Measurements from ENCODE around the gene NXPE2.
"Not testable (repeated sequence)": the region's sequence is repeated elsewhere in the genome, so short reads cannot be mapped to it uniquely, and the experiment has no call there.

NXPE2 gene

DNA sequence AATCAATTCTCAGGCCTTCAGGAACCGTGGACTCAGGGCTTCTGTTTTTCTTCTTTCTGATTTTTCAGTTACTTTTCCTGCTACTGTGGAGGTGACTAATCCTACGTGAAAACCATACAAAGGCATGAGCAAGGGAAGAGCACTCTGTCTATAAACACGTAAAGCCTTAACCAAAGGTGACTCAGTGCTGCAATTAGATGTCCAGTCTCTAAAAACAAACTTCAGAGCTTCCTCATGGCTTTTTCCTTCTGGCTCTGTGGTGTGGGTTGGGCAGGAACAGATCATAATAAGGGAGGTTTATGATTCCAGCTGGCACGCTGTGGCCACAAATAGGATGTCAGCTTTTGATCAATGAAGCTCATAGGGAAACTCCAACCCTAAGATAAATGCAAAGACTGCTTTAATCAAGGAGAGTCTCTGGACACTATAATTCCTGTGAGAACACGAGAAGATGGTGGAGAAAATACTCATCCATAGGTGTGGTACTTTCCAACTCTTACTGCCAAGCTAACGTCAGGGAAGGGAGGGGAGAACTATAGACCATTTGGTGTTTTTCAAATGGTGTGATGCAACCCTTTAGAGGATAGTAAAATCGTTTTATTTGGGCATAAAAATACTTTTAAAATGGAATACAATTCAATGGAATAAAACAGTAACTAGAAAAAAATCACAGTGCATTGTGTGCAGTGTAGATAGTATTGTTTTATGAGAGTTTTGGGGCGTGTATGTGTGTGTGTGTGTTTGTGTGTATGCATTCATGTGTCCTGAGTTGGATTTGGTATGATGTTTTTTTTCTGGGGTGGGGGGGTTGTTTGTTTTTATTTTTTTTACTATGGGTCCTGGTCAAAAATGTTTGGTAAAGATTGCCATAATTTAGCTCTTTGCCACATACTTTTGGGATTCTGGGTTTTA is at the start of gene NXPE2:
Gene NXPE2 (plus strand): TSS at position 403 of the 912 bp plus-strand sequence. CDS start 49 bp downstream, at position 452.
- Histone ChIP-seq H3K27me3 (ENCODE audit: control insufficient read depth in 1 of 2, insufficient read depth in 2 of 2, low read length in 2 of 2) (no peaks in the 10 kb centered on the region), H3K4me1 (ENCODE audit: insufficient read depth, low read length) (no peaks in the 10 kb centered on the region), H3K4me3 (ENCODE audit: low read depth in 1 of 2, low read length in 2 of 2) (no peak within 1 kb of the TSS), H3K9me3 (ENCODE audit: low read length) (no peaks in the 10 kb centered on the region), H3K27ac (ENCODE audit: low read depth, low read length) (no peak within 1 kb of the TSS), H3K36me3 (ENCODE audit: insufficient read depth, low read length) (no peaks in the 10 kb centered on the region), H3K9ac (ENCODE audit: low read length) (no peak within 1 kb of the TSS)

DNA sequence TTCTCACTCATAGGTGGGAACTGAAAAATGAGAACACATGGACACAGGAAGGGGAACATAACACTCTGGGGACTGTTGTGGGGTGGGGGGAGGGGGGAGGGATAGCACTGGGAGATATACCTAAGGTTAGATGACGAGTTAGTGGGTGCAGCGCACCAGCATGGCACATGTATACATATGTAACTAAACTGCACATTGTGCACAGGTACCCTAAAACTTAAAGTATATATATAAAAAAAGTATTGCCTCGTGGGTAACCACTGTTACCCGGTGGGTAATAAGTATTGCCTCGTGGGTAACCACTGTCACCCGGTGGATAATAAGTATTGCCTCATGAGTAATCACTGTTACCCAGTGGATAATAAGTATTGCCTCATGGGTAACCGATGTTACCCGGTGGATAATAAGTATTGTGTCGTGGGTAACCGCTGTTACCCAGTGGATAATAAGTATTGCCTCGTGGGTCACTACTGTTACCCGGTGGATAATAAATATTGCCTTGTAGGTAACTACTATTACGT is 46.8 kb upstream of the NXPE2 start:
- H3K9ac ChIP-seq (ENCODE audit: low read length); H3K36me3 ChIP-seq (ENCODE audit: insufficient read depth, low read length); H3K27ac ChIP-seq (ENCODE audit: low read depth, low read length); H3K9me3 ChIP-seq (ENCODE audit: low read length); H3K4me1 ChIP-seq (ENCODE audit: insufficient read depth, low read length); H3K4me3 ChIP-seq (ENCODE audit: low read depth in 1 of 2, low read length in 2 of 2); H3K27me3 ChIP-seq (ENCODE audit: control insufficient read depth in 1 of 2, insufficient read depth in 2 of 2, low read length in 2 of 2): not testable (repeated sequence)

DNA sequence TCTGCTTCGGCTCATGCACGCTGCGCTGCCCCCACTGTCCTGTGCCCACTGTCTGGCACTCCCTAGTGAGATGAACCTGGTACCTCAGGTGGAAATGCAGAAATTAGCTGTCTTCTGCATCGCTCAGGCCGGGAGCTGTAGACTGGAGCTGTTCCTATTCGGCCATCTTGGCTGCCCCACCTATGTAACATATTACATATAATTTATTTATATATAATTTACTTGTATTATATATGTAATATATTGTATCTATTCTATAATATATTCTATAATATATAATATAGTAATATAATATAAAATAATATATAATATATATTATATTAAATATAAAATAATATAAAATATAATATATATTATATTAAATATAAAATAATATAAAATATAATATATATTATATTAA is 38.9 kb upstream of the NXPE2 start:
- not testable (repeated sequence) for H3K4me3 ChIP-seq (ENCODE audit: low read depth in 1 of 2, low read length in 2 of 2); H3K9me3 ChIP-seq (ENCODE audit: low read length); H3K27ac ChIP-seq (ENCODE audit: low read depth, low read length); H3K27me3 ChIP-seq (ENCODE audit: control insufficient read depth in 1 of 2, insufficient read depth in 2 of 2, low read length in 2 of 2); H3K4me1 ChIP-seq (ENCODE audit: insufficient read depth, low read length); H3K9ac ChIP-seq (ENCODE audit: low read length); H3K36me3 ChIP-seq (ENCODE audit: insufficient read depth, low read length)

DNA sequence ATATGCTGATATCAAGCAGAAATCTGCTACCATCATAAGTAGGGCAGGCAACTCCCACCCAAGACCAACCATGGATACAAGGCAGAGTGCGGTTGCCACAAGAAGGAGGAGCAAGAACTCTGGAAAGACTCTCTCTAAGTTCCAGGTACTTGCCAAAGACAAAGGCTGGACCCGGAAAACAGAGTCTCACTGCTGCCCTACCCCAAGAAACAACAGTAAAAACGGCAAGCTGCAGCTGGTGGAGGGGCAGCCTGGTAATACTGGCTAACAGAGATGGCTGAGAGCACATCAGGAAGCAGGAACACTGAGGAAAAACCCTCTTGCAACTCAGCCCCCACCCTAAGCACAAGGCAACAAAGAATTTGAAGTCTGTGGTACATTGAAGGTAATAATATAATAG is 27.7 kb upstream of the NXPE2 start:
- H3K9me3 ChIP-seq (ENCODE audit: low read length), result no peaks in the 10 kb centered on the region
- H3K4me1 ChIP-seq (ENCODE audit: insufficient read depth, low read length), result no peaks in the 10 kb centered on the region
- H3K27ac ChIP-seq (ENCODE audit: low read depth, low read length), result no peak overlapping the region
- no peaks in the 10 kb centered on the region for H3K27me3 ChIP-seq (ENCODE audit: control insufficient read depth in 1 of 2, insufficient read depth in 2 of 2, low read length in 2 of 2)
- no peak overlapping the region for H3K9ac ChIP-seq (ENCODE audit: low read length)
- H3K36me3 ChIP-seq (ENCODE audit: insufficient read depth, low read length), result no peaks in the 10 kb centered on the region
- H3K4me3 ChIP-seq (ENCODE audit: low read depth in 1 of 2, low read length in 2 of 2), result no peak overlapping the region

DNA sequence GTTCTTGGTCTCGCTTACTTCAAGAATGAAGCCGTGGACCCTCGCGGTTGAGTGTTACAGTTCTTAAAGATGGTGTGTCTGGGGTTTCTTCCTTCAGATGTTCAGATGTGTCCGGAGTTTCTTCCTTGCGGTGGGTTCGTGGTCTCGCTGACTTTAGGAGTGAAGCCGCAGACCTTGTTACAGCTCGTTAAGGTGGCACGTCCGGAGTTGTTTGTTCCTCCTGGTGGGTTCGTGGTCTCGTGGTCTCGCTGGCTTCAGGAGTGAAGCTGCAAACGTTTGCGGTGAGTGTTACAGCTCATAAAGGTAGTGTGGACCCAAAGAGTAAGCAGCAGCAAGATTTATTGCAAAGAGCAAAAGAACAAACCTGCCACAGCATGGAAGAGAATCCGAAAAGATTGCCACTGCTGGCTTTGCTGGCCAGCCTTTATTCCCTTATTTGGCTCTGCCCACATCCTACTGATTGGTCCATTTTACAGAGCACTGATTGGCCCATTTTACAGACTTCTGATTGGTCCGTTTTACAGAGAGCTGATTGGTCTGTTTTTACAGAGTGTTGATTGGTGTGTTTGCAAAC is 27.1 kb upstream of the NXPE2 start:
- H3K27ac ChIP-seq (ENCODE audit: low read depth, low read length), result no peak overlapping the region
- H3K4me1 ChIP-seq (ENCODE audit: insufficient read depth, low read length), result no peaks in the 10 kb centered on the region
- no peak overlapping the region for H3K4me3 ChIP-seq (ENCODE audit: low read depth in 1 of 2, low read length in 2 of 2)
- H3K36me3 ChIP-seq (ENCODE audit: insufficient read depth, low read length), result no peaks in the 10 kb centered on the region
- H3K9me3 ChIP-seq (ENCODE audit: low read length), result no peaks in the 10 kb centered on the region
- H3K27me3 ChIP-seq (ENCODE audit: control insufficient read depth in 1 of 2, insufficient read depth in 2 of 2, low read length in 2 of 2), result no peaks in the 10 kb centered on the region
- H3K9ac ChIP-seq (ENCODE audit: low read length), result no peak overlapping the region

DNA sequence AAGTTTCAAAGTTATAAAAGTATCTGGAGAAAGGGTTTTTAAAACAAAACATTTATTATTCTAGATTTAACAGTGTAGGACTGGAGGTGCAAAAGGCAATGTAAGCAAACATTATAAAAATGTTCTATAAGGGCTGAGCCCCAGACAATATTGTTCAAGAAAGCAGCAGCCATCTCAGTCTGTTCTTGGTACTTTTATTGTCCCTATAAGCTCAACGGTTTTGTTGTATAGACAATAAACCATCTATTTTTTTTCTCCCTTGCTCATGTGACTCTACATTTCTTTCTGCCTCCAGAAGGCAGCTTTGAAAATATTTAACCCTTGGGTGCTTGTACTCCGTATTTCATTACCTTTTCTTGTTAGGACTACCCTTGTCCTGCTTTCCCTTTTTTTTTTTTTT is 25.2 kb upstream of the NXPE2 start:
- H3K4me3 ChIP-seq (ENCODE audit: low read depth in 1 of 2, low read length in 2 of 2), result no peak overlapping the region
- H3K36me3 ChIP-seq (ENCODE audit: insufficient read depth, low read length), result no peaks in the 10 kb centered on the region
- no peaks in the 10 kb centered on the region for H3K4me1 ChIP-seq (ENCODE audit: insufficient read depth, low read length)
- H3K9ac ChIP-seq (ENCODE audit: low read length), result no peak overlapping the region
- H3K27me3 ChIP-seq (ENCODE audit: control insufficient read depth in 1 of 2, insufficient read depth in 2 of 2, low read length in 2 of 2), result no peaks in the 10 kb centered on the region
- no peaks in the 10 kb centered on the region for H3K9me3 ChIP-seq (ENCODE audit: low read length)
- no peak overlapping the region for H3K27ac ChIP-seq (ENCODE audit: low read depth, low read length)

DNA sequence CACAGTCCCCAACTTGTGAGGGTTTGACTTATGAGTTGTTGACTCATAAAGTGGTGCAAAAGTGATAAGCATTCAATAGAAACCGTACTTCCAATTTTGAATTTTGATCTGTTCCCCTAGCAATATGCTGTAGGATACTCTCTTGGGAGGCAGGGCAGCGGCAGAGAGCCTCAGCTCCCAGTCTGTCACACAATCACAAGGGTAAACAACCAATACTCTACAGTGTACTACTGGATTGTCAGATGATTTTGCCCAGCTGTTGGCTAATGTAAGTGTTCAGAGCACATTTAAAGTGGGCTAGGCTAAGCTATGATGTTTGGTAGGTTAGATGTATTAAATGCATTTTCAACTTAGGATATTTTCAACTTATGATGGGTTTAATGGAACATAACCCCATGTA is 13.7 kb upstream of the NXPE2 start:
- H3K4me3 ChIP-seq (ENCODE audit: low read depth in 1 of 2, low read length in 2 of 2), result no peak overlapping the region
- H3K4me1 ChIP-seq (ENCODE audit: insufficient read depth, low read length), result no peaks in the 10 kb centered on the region
- no peaks in the 10 kb centered on the region for H3K27me3 ChIP-seq (ENCODE audit: control insufficient read depth in 1 of 2, insufficient read depth in 2 of 2, low read length in 2 of 2)
- no peak overlapping the region for H3K9ac ChIP-seq (ENCODE audit: low read length)
- H3K27ac ChIP-seq (ENCODE audit: low read depth, low read length), result no peak overlapping the region
- no peaks in the 10 kb centered on the region for H3K36me3 ChIP-seq (ENCODE audit: insufficient read depth, low read length)
- H3K9me3 ChIP-seq (ENCODE audit: low read length), result no peaks in the 10 kb centered on the region

DNA sequence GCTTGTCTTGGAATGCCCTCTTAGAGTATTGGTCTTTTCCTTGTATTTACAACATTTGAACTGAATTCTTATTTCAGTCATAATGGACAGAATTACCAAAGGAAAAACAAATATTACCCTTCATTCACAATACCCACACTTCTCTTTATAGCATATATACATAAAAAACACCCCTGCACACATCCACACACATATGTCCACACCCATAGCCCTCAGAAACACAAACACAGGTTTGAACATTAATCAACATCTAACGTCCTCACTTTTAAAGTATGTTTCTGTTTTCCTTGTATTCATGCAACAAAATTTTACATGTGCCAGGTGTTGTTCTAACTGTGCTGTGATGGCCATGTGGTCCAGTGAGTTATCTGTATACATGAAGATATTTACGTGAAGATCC is 11.6 kb upstream of the NXPE2 start:
- H3K9me3 ChIP-seq (ENCODE audit: low read length), result no peaks in the 10 kb centered on the region
- no peak overlapping the region for H3K27ac ChIP-seq (ENCODE audit: low read depth, low read length)
- H3K4me1 ChIP-seq (ENCODE audit: insufficient read depth, low read length), result no peaks in the 10 kb centered on the region
- H3K27me3 ChIP-seq (ENCODE audit: control insufficient read depth in 1 of 2, insufficient read depth in 2 of 2, low read length in 2 of 2), result no peaks in the 10 kb centered on the region
- no peak overlapping the region for H3K9ac ChIP-seq (ENCODE audit: low read length)
- H3K36me3 ChIP-seq (ENCODE audit: insufficient read depth, low read length), result no peaks in the 10 kb centered on the region
- H3K4me3 ChIP-seq (ENCODE audit: low read depth in 1 of 2, low read length in 2 of 2), result no peak overlapping the region

DNA sequence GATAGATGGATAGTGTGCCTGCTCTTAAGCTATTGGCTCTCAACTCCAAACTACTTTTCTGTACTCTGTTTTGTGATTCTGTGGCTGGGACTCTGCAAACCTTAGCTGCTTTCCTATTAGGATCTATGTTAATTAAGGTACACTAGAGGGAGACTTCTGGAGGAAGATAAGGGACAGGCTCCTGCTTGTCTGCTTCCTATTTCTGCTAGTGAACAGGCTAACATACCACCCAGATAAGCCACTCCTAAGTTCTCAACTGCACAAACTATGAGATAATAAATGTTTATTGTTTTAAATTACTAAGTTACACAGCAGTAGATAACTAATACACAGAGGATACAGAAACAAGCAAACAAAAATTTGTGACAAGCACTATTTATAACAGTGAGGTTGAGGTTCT is 10.2 kb upstream of the NXPE2 start:
- no peaks in the 10 kb centered on the region for H3K4me1 ChIP-seq (ENCODE audit: insufficient read depth, low read length)
- H3K9me3 ChIP-seq (ENCODE audit: low read length), result no peaks in the 10 kb centered on the region
- H3K4me3 ChIP-seq (ENCODE audit: low read depth in 1 of 2, low read length in 2 of 2), result no peak overlapping the region
- no peak overlapping the region for H3K9ac ChIP-seq (ENCODE audit: low read length)
- H3K36me3 ChIP-seq (ENCODE audit: insufficient read depth, low read length), result no peaks in the 10 kb centered on the region
- H3K27me3 ChIP-seq (ENCODE audit: control insufficient read depth in 1 of 2, insufficient read depth in 2 of 2, low read length in 2 of 2), result no peaks in the 10 kb centered on the region
- no peak overlapping the region for H3K27ac ChIP-seq (ENCODE audit: low read depth, low read length)

DNA sequence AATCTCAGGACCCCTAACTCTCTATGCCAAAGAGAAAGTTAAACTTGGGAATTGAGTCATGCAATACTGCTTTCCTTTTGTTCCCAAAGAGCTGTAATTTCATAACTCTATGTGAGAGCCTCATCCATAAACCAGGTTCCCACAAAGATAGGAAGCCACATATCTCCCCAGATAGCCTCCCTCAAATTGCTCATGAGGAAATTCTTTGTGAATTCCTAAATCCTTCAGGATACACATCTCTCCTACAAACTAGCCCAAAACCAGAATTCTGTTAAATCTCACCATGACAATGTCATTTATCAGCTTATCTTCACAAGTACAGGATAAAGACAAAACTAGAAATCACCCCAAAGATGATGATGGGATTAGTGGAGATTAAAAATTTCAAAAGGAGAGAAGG is 4.7 kb upstream of the NXPE2 start:
- H3K36me3 ChIP-seq (ENCODE audit: insufficient read depth, low read length), result no peaks in the 10 kb centered on the region
- no peak overlapping the region for H3K4me3 ChIP-seq (ENCODE audit: low read depth in 1 of 2, low read length in 2 of 2)
- no peak overlapping the region for H3K27ac ChIP-seq (ENCODE audit: low read depth, low read length)
- no peak overlapping the region for H3K9ac ChIP-seq (ENCODE audit: low read length)
- no peaks in the 10 kb centered on the region for H3K4me1 ChIP-seq (ENCODE audit: insufficient read depth, low read length)
- no peaks in the 10 kb centered on the region for H3K27me3 ChIP-seq (ENCODE audit: control insufficient read depth in 1 of 2, insufficient read depth in 2 of 2, low read length in 2 of 2)
- H3K9me3 ChIP-seq (ENCODE audit: low read length), result no peaks in the 10 kb centered on the region

DNA sequence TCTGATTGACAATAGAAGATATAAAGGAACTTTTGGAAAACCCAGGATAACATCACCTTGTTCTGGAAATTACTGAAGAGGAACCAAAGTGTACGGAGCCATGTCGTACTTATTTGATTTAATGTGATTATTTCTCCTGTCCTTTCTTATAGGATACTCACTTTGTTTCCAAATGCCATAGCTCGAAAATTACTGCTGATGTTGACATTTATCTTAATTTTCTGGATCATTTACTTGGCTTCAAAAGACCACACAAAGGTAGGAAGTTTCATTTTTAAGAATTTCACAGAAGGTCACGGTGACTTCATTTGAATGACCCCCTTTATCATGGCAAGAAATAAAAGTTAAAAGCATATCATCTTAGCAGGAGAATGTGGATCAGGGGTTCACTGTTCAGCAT is 1.2 kb downstream of the NXPE2 start:
- Histone ChIP-seq H3K36me3 (ENCODE audit: insufficient read depth, low read length) (no peaks in the 10 kb centered on the region), H3K4me1 (ENCODE audit: insufficient read depth, low read length) (no peaks in the 10 kb centered on the region), H3K27ac (ENCODE audit: low read depth, low read length) (no peak overlapping the region), H3K9me3 (ENCODE audit: low read length) (no peaks in the 10 kb centered on the region), H3K27me3 (ENCODE audit: control insufficient read depth in 1 of 2, insufficient read depth in 2 of 2, low read length in 2 of 2) (no peaks in the 10 kb centered on the region), H3K4me3 (ENCODE audit: low read depth in 1 of 2, low read length in 2 of 2) (no peak overlapping the region), H3K9ac (ENCODE audit: low read length) (no peak overlapping the region)

DNA sequence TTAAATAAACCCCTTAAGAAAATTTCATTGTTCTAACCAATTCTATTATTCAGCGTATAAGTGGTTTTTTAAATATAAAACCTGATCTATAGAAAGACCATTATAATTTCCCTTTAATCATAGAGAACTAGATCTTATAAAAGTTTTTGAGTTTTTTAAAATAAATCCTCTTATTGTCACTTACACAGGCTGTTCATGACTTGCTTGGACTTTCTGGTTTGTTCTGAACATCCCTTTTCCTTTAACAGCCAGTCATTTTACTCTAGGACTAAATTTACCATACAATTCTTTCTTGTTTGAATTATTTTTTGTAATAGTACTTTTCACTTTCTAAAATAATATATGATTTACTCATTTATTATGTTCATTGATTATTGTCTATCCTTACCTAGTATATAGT is 4.7 kb downstream of the NXPE2 start:
- no peaks in the 10 kb centered on the region for H3K36me3 ChIP-seq (ENCODE audit: insufficient read depth, low read length)
- no peaks in the 10 kb centered on the region for H3K4me1 ChIP-seq (ENCODE audit: insufficient read depth, low read length)
- H3K27me3 ChIP-seq (ENCODE audit: control insufficient read depth in 1 of 2, insufficient read depth in 2 of 2, low read length in 2 of 2), result no peaks in the 10 kb centered on the region
- H3K9ac ChIP-seq (ENCODE audit: low read length), result no peak overlapping the region
- H3K27ac ChIP-seq (ENCODE audit: low read depth, low read length), result no peak overlapping the region
- H3K9me3 ChIP-seq (ENCODE audit: low read length), result no peaks in the 10 kb centered on the region
- no peak overlapping the region for H3K4me3 ChIP-seq (ENCODE audit: low read depth in 1 of 2, low read length in 2 of 2)
